GM19328 (cell line): Measurements from ENCODE around the gene PPP1R27.

ENCODE experiments used
- ATAC-seq: cut with Tn5 transposase; IDR thresholded peaks from one replicate; pipeline ENCODE4 v1.9.1; 2021; ENCODE audit warnings: mild to moderate bottlenecking, moderate library complexity; ENCODE audit not compliant: unreplicated experiment

Gene PPP1R27

DNA sequence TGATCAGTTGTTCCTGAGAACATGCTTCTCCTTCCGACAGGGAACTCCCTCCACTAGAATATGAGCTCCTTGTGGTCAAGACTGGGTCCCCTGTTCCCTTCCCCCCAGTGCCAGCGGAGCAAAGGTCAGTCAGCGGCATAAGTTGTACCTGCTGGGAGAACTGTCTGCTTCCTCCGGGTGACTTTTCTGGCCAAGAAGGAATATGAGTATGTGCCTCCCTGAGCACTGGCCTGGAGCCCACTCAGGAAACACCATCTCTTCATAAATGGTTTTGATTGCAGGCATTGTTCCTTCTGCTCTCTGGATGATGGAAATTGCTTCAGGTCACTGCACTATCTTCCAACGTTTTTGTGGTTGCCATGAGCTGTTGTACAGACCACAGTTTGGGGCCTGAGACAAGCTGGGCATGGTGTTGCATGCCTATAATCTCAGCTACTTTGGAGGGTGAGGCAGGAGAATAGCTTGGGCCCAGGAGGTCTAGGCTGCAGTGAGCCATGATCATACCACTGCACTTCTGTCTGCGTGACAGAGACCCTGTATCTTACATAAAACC is 28.3 kb upstream of the PPP1R27 start:
- no peak for ATAC-seq

DNA sequence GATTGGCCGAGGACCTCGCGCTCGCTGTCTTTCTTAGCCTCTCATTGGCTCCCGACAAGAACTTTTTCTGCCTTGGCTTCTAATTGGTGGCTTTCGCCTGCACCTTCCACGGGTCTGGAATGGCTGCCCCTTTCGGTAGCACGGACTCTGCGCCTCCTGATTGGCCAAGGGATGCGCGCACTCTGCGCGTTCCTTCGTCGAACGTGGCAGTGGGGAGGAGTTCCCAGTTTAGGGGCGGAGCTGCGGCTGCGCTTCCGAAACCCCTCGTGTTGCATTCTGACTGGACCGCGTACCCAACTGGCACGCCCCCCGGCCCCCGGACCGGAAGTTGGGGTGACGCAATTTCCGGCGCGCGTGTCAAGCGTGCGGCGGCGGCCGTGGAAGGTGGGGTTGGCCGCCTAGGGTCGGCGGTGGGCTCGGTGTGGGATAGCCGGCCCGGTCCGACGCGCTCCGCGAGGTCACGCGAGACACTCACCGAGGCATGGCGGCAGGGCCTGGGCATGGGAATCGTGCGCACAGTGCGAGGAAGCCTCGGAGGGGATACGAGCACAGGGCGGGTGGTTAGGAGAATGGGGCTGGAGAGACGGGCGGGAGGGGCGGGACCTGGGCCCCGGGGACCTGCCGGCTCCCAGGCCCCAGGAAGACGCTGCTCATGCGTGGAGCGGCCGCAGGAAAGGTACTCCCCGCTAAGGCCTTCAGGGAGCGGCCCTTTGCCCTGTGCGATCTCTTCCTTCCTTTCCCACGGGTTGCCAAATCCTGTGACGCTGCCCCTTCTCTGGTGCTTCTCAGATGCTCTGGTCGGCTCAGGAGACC is 26.1 kb upstream of the PPP1R27 start:
- ATAC-seq = peak; percentile 79

DNA sequence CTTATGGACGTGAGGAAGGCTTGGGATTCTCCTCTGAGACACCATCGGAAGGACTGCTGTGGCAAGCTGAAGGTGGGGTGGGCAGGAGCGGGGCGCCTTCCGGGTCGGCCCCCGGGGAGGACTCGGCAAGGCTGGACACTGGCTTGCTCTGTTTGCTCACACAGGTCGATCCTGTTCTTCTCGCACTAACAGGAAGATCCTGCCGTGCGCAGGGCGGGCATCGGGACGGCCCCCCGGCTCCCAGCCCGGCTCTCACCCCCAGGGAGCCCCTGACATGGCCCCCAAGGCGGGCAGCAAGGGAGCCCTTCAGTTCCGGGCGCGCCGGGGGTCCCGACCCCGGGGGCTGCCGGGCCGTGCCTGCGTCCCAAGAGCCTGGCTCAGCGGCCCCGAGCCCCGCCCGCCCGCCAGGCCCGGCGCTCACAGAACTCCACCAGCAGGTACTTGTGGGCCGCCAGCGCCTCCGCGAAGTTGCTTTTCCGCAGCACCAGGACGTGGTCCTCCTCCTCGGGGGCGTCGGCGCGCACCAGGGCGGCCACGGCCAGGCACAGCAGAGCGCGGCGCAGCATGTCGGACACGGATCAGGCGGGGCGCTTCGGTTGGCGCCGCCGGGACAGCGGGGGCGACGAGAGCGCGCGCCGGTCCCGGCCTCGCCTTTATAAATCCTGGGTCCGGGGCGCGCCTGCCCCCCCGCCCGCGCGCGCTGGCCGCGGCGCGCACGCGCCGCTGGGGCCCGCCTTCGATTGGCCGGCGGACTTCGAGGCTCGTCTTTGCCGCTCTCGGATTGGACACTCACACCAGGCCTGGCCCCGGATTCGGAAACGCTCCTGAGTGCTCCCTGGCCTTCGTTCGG is 25.3 kb upstream of the PPP1R27 start, which contains the start of gene P4HB:
P4HB (minus strand) TSS at position 630 of the 850 bp plus-strand sequence; CDS start at position 566, 64 bp downstream.
- peak; percentile 76 for ATAC-seq

DNA sequence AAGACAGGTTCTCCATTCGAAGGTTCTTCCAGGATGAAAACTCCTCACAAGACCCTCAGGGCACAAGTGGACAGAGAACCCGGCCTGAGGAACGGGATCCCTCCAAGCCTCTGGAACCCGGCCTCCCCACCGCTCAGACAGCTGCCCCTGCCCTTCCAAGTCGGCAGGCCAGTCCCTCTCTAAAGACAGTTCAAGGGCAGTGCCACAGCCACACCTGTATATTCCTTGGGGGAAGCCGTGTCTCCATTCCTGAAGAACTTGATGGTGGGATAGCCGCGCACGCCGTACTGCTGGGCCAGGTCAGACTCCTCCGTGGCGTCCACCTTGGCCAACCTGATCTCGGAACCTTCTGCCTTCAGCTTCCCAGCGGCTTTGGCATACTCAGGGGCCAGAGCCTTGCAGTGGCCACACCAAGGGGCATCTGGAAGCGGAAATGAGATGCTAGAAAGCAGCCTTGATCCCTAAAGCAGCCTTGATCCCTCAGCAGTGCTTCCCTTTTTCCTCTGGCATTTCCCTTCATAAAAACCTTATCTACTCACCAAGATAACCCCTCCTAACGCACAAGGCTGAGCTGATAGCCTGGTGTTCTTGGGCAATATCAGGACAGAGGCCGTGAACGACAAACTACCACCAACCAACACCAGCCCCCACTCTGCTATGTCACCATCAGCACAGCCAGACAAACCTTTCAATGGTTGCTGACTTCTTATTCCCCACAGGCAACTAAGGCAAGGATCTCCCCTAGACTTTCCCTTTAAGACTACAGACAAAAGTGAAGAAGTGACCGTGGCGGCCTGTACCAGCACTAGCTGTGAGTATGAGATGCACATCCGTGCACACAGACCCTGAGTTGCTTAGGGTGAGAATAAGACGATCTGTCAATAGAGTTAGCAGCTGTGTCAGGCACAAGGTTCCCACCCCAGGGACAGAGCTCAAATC is 24.4 kb upstream of the PPP1R27 start:
- no peak for ATAC-seq

DNA sequence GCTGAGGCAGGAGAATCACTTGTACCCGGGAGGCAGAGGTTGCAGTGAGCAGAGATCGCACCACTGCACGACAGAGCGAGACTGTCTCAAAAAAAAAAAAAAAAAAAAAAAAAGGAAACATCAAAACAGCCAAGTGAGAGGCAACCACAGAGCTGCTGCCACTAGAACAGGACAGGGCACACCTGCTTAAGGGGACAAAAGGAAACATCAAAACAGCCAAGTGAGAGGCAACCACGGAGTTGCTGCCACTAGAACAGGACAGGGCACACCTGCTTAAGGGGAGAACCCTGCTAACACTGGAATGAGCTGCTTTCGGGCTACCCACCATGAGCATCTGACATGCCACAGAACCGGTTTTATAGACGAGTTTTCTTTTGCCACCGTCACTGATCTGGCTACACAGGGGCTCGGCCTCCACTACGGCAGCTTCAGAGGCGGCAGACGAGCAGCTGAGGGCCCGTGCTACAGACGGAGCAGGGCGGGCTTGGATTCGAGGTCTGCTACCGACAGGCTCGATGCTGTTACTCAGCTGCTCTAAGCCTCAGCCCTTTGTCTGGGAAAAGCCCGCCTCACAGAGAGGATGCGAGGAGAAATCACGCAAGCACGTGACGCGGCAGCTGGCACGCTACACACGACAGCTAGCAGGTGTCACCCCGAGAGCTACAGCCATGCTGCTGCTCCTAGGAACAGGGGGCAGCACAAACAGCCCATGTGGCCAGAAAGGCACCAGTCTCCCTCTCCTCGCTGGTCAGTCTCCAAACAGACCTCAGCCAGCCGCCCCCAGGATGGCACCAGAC is 23.5 kb upstream of the PPP1R27 start:
- no peak for ATAC-seq

DNA sequence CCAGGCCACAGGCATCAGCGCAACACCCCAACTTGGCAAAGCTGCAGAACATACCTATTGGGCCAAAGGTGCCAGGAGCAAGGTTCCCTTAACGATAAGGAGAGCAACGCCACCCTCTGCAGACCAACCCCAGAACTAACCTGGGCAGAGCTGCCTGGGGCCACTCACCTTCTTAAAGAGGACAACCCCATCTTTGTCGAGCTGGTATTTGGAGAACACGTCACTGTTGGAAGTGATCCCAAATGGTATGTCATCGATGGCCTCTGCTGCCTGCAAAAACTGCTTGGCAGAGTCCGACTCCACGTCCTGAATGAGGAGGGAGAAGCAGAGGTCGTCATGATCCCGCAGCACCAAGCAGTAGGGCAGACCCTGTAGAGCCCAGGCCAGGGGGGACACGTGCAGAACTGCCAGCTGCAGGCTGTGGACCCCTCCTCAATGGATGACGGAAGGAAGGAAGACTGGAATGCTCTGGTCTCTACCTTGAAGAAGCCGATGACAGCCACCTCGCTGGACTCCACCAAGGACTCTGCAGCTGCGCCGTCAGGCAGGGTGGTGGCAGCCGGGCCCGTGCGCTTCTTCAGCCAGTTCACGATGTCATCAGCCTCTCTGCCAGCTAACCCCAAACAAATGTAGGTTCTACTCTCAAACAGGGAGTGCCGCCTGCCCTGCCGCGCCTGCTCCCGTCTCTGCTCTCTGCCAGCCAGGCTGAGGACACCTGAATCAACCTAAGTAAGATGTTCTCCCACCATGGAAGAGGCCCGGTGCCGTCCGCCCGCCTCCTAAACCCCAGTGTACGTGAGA is 20.3 kb upstream of the PPP1R27 start:
- ATAC-seq = no peak

DNA sequence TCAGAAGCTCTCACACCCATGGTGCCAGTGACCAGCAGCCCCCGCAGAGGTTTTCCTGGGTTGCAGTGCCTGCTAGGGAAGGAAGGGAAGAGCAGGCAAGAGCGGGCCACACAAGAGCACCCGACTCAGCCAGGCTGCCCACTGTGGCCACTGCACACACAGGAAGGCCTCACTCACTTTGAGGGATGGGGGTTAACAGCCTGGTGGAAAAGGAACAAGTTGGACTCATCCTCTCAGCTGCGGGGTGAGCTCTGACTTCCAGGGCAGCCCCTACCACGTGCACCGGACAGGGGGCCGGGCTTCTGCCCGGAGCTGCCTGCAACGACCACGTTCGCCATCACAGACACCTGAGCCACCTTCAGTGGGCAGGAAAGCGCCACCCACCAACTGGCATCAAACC is 17.4 kb upstream of the PPP1R27 start:
- no peak for ATAC-seq

DNA sequence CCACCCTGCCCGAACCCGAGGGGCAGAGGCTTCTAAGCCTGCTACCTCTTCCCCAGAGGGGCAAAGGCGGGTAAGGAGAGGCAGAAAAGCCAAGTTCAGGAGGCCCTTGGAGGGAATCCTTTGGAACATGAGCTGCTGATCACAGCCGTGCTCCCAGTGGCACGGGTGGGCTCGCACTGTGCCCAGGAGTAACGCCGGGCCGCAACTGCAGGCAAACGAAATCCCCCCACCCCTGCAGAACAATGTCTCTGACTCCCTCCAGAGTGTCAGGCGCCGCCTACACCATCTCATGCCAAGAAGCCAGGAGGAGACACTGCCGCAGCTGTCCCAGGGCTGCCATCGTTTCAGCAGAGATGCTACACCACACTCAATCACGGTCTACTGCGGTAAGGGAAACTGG is 16.6 kb upstream of the PPP1R27 start:
- no peak for ATAC-seq

DNA sequence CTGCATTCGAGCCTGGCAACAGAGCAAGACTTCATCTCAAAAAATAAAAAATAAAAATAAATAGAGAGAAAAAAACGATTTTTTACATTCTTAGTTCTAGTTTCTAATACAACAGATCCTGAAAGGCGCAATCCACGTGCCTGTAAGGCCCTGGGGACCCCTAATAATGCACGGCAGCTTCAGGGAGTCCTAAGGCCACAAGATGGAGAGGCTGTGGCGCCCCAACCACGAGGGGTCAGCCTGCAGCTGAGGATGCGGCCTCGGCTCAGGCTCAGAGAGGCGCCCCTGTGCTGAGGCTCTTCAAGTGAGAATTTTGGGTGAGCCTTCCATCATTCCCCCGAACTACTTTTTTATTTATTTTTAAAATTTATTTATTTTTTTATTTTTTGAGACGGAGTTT is 14.6 kb upstream of the PPP1R27 start:
- no peak for ATAC-seq

DNA sequence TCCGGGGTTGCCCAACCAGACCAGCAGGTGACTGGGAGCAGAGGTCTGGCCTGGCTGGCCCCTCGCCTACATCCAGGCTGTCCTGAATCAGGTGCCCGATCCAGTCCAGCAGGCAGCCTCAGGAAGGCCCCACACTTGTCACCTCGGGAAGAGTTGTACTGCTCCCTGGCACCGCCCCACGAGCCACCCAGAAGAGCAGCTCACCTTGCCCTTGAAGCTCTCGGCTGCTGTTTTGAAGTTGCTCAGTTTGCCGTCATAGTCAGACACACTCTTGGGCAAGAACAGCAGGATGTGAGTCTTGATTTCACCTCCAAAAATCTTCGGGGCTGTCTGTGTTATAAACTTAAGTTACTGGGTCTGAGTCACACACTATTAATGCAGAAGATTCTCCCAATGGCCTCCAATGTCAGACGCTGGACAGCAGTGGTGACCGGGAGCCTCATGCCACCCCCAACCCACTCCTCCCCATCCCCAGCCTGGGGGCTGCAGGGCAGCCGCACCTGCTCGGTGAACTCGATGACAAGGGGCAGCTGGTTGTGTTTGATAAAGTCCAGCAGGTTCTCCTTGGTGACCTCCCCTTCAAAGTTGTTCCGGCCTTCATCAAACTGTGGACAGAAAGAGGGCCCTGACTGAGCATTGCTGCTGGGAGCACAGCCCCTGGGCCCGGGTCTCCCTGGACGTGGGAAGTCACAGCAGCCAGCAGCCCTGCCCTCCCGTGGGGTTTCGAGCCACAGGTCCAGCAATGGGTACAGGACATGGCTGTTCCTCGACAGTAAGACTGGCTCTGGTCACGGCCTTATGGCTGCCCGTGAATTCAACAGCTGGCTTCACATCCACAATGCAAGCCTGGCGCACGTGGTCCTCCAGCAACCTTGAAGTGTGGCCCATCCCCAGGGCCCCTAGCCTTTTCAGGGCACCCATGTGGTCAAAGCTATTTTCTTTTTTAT is 12.2 kb upstream of the PPP1R27 start:
- ATAC-seq = no peak

DNA sequence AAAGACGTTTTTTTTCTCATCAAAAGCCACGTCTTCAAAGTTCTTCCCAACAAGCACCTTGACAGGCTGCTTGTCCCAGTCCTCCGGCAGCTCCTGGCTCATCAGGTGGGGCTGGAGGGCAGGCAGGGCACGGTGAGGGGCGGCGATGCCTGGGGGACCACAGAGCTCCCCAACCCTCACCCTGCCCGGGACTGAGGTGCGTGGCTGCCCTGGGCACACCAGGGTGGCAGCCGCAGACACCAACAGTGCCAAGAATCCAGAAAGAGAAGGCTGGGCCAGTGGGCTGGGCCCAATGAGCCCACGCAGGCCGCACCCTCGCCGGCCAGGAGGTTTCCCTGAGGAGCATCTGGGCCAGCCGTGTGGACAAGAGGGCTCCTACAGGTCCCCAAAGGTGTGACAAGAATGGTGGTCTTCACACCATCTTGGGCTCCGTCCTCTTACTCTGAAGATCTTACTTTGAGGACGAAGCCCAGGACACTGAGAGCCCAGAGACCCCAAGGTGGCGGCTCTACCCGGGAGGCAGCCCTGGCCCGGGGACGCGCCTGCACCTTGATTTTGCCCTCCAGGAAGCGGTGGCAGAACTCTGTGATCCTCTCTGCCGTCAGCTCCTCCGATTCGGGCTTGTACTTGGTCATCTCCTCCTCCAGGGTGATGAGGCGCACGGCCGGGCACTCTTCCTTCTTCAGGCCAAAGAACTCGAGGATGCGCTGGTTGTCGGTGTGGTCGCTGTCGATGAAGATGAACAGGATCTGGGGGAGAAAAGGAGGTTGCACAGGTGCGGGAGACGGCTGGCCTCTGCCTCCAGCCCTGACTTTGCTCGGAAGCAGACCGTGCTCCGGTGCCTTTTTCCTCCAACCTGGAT is 11.3 kb upstream of the PPP1R27 start:
- no peak for ATAC-seq

DNA sequence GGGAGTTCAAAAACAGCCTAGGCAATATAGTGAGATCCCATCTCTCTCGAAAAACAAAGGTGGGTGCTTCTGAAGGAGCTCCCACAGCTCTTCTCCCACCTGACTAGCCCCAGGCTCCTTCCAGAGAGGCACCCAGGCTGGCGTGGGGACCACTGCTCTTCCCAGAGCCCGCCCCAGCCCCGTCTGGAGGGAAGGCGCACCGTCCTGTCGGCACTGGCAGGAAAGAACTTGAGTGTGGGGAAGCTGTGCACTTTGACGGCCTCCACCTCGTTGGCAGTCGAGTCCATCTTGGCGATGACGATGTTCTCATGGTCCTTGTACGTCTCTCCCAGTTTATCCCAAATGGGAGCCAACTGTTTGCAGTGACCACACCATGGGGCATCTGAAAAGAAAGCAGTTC is 10.5 kb upstream of the PPP1R27 start:
- no peak for ATAC-seq

DNA sequence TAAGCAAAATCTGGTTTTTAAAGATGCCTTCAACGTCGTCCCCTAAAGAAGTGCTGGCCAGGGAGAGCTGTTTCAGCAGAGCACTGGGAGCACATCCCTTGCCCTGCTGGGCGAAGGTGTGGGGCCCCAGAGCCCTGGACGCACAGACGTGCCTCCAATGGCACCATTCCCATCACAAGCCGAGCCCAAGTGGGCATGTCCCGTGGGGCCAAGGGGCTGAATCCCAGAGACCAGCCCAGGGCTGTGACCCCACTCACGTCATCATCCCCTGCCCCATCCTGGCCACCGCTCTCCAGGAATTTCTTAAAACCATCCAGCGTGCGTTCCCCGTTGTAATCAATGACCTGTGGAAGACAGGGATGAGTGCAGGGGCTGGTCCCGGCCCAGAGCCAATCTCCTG is 10.0 kb upstream of the PPP1R27 start:
- ATAC-seq = no peak

DNA sequence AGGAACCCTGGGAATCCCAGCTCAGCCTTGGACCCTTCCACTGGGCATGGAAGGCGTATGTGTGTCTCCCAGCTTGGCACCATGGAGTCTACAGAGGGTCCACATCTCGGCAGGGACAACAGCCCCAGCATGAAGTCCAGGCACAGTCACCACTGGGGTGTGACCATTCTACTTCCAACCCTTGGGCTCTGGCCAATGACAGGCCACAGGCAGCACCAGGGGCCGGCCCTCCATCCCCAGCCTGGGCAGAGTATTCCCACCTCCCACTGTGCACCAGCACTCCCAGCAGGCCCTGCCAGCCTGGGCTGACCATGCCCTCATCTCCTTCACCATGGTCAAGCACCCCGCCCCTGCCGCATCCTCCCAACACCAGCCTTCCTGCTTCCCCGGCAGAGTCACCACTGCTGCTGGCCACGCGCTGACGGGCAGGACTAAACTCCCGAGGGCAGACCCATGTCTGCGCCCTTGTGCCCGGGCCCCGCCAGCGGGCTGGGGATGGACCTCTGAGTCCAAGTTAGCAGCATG is 9.5 kb upstream of the PPP1R27 start:
- ATAC-seq = no peak

DNA sequence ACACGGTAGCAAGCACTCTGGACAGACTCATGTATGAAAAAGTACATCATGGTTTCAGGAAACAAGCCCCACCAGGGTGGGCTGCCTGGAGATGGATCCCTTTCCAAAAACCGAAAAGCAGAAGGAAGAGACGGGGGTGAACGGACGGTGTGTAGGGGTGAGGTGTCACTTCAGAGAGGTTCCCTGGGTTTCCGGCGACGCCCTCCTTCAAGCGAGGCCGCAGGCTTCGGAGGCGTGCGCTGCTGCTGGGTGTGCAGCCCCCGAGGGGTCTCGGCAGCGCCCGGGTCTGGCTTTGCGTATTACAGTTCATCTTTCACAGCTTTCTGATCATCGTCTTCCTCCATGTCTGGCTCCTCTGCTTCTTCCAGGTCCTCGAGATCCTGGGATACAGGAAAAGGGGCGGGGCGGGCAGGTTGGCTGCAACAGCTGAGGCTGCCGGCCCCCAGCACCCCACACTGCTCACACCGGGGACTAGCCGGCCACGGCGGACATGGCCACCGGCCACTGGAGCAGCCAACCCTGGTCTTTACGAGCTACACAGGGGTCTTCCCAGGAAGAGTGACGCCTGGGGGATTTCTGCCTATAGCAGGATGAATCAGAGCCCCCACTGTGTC is 9.0 kb upstream of the PPP1R27 start:
- ATAC-seq = no peak
